NT2/D1 (cell line): ENCODE data around the gene NFKBIE.
A peak's percentile ranks its signal among the peaks of the same experiment; 100 is the strongest.

Source experiments
- DNase-seq: peaks from one replicate; pipeline ENCODE4 v3.0.0-alpha.2; 2011; ENCODE audit warnings: low read depth, low spot score
- H3K27me3 ChIP-seq: 2 replicates; pipeline ENCODE4 v1.6.0; 2011; ENCODE audit warnings: mild to moderate bottlenecking; ENCODE audit not compliant: insufficient read length, insufficient read depth
- H3K36me3 ChIP-seq: 2 replicates; pipeline ENCODE4 v1.6.1; 2011; ENCODE audit warnings: mild to moderate bottlenecking, low read length, mixed read lengths; ENCODE audit not compliant: insufficient read depth, insufficient read length
- H3K4me1 ChIP-seq: 2 replicates; pipeline ENCODE4 v1.5.1; 2011; ENCODE audit not compliant: insufficient read depth, insufficient read length
- H3K4me3 ChIP-seq: 2 replicates; pipeline ENCODE4 v1.5.1; 2011; ENCODE audit warnings: low read depth; ENCODE audit not compliant: insufficient read length
- H3K9ac ChIP-seq: 2 replicates; pipeline ENCODE4 v1.6.0; 2011; ENCODE audit warnings: low read depth; ENCODE audit not compliant: insufficient read length
- H3K9me3 ChIP-seq: 2 replicates; pipeline ENCODE4 v1.5.1; 2011; ENCODE audit warnings: mild to moderate bottlenecking, low read length; ENCODE audit not compliant: insufficient read depth
- SUZ12 ChIP-seq: IDR thresholded peaks from 2 replicates; pipeline ENCODE4 v1.6.1; 2011; ENCODE audit not compliant: insufficient read length, insufficient read depth; ENCODE audit errors: extremely low read depth
- YY1 ChIP-seq: IDR thresholded peaks from 2 replicates; pipeline ENCODE4 v1.6.1; 2011; ENCODE audit not compliant: insufficient read length, insufficient read depth
- ZNF274 ChIP-seq: IDR thresholded peaks from 2 replicates; pipeline ENCODE4 v1.6.1; 2011; ENCODE audit warnings: mild to moderate bottlenecking, low read depth, low read length

The NFKBIE gene

GRCh38 chr6:44269921-44270525, 4.7 kb upstream of the NFKBIE start, which contains the start of gene TMEM151B:
TSS of gene TMEM151B (plus strand) at chr6:44270450. CDS start at chr6:44270743, 293 bp downstream.
- Histone ChIP-seq H3K4me1 (peaks cover 7% of the 10 kb centered on the region), H3K4me3 (peak within 1 kb of the TSS; percentile 18), H3K9ac (peak within 1 kb of the TSS; percentile 21), H3K36me3 (no peaks in the 10 kb centered on the region), H3K9me3 (no peaks in the 10 kb centered on the region), H3K27me3 (peaks cover 27% of the 10 kb centered on the region)
- DNase-seq, result no peak
- TF ChIP-seq YY1, result no peak
- TF ChIP-seq ZNF274, result no peak
- TF ChIP-seq SUZ12, result no peak

- Histone ChIP-seq H3K4me3 (no peak overlapping the region), H3K9me3 (no peaks in the 10 kb centered on the region), H3K4me1 (peaks cover 8% of the 10 kb centered on the region), H3K27me3 (peaks cover 27% of the 10 kb centered on the region), H3K9ac (peak overlapping the region; percentile 21), H3K36me3 (no peaks in the 10 kb centered on the region)
- no peak for DNase-seq
- no peak for TF ChIP-seq SUZ12
- TF ChIP-seq YY1, result no peak
Measured at GRCh38 chr6:44269178-44269920, 4.0 kb upstream of the NFKBIE start.

- TF ChIP-seq ZNF274, result no peak
- Histone ChIP-seq H3K9ac (no peak overlapping the region), H3K4me3 (no peak overlapping the region), H3K36me3 (no peaks in the 10 kb centered on the region), H3K9me3 (no peaks in the 10 kb centered on the region), H3K27me3 (peaks cover 27% of the 10 kb centered on the region), H3K4me1 (peaks cover 18% of the 10 kb centered on the region)
- DNase-seq, result peak; percentile 64
Measured at GRCh38 chr6:44268095-44268628, 2.8 kb upstream of the NFKBIE start.

GRCh38 chr6:44267252-44267651, 1.9 kb upstream of the NFKBIE start:
- Histone ChIP-seq H3K27me3 (peaks cover 27% of the 10 kb centered on the region), H3K4me3 (no peak overlapping the region), H3K4me1 (peaks cover 25% of the 10 kb centered on the region), H3K36me3 (peaks cover 6% of the 10 kb centered on the region), H3K9ac (no peak overlapping the region), H3K9me3 (no peaks in the 10 kb centered on the region)
- no peak for TF ChIP-seq SUZ12
- no peak for TF ChIP-seq YY1
- no peak for DNase-seq

GRCh38 chr6:44266347-44266746, 996 bp upstream of the NFKBIE start:
- no peaks in the 10 kb centered on the region for H3K9me3 ChIP-seq
- peaks cover 15% of the 10 kb centered on the region for H3K36me3 ChIP-seq
- H3K4me3 ChIP-seq, result no peak overlapping the region
- H3K4me1 ChIP-seq, result peaks cover 27% of the 10 kb centered on the region
- no peak overlapping the region for H3K9ac ChIP-seq
- peaks cover 27% of the 10 kb centered on the region for H3K27me3 ChIP-seq
- DNase-seq, result no peak
- TF ChIP-seq ZNF274 (no peak), SUZ12 (no peak), YY1 (no peak)

- TF ChIP-seq ZNF274, result no peak
- no peak for TF ChIP-seq SUZ12
- TF ChIP-seq YY1, result no peak
- Histone ChIP-seq H3K4me1 (peaks cover 27% of the 10 kb centered on the region), H3K9ac (no peak overlapping the region), H3K27me3 (peaks cover 27% of the 10 kb centered on the region), H3K9me3 (no peaks in the 10 kb centered on the region), H3K4me3 (no peak overlapping the region), H3K36me3 (peaks cover 21% of the 10 kb centered on the region)
- no peak for DNase-seq
Measured at GRCh38 chr6:44265722-44266233, 427 bp upstream of the NFKBIE start.

- Histone ChIP-seq H3K9ac (peak overlapping the region; percentile 83), H3K27me3 (peaks cover 19% of the 10 kb centered on the region), H3K4me3 (peak overlapping the region; percentile 74), H3K9me3 (no peaks in the 10 kb centered on the region), H3K4me1 (peaks cover 27% of the 10 kb centered on the region), H3K36me3 (peaks cover 34% of the 10 kb centered on the region)
- no peak for DNase-seq
- TF ChIP-seq SUZ12 (no peak), YY1 (no peak), ZNF274 (no peak)
Measured at GRCh38 chr6:44264154-44265006, 971 bp downstream of the NFKBIE start.
